GM19468 (cell line): ENCODE measurements around the gene RFPL1.

Experiments
- ATAC-seq: cut with Tn5 transposase; IDR thresholded peaks from one replicate; pipeline ENCODE4 v1.9.1; 2021; ENCODE audit warnings: mild to moderate bottlenecking, moderate library complexity, moderate number of reproducible peaks; ENCODE audit not compliant: unreplicated experiment; ENCODE audit errors: extremely low read depth

RFPL1 gene

DNA sequence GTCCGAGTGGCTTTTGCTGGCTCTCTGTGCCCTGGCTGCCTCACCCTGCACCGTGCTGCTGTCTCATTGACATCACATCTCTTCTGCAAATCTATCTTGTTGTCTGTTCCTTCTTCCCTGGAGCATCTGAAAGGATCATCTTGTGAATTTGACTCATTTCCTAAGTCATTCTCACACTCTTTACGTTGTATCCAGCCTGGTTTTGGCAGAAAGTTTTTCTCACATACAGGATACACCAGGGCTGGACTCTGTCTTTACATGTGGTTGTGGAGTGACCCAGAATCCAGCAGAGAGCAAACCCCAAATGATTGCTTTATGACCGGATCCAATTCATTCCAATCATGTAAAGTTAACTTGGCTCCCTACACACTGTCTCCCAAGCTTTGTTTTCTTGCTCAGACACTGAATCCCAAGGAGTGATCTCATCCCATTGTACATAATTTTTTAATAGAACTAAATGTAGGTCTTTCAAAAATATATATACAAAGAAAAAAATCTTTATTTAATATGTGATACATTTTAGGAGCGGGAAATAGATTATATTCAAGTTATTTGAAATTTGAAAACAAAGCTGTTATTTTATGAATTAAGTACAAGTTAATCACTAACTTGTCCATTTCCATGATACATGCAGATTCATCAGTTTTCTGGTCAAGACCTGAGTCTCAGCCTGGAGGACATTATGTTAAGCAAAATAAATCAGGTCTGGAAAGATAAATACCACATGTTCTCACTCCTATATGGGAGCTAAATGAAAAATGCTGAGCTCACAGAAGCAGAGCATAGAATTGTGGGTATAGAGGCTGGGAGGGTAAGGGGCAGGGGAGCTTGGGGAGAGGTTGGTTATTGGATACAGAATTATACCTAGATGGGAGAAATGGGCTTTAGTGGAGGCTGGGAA, 2.9 kb upstream of the RFPL1 start:
- no peak for ATAC-seq

DNA sequence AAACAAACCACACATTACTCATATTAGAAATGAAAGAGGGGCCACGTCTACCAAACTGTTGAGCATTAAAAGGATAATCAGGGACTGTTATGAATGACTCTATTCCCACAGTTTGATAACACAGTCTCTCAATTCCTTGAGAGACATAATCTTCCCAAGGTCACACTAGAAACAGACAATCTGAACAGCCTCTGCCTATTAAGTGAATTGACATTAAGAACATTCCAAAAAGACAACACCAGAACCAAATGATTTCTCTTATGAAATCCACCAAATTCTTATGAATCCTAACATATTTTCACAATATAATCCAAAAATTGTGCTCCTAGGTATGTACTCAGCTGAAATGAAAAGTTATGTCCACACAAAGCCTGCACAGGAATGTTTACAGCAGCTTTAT, 4.6 kb downstream of the RFPL1 start:
- no peak for ATAC-seq

DNA sequence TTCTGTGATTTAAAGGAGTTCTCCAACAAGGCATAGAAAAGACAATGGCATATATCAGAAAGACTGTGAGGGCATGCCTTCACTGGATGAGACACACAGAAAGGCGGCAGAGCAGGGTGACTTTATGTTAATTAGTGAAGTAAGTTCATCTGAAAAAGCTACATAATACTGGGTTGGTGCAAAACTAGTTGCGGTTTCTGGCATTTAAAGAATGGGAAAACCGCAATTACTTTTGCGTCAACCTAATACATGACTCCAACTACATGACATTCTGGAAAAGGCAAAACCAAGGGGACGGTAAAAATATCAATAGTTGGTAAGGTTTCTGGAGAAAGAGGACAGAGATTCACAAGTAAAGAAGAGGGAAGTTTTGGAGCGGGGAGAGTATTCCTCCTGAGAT, 5.1 kb downstream of the RFPL1 start:
- ATAC-seq: no peak

DNA sequence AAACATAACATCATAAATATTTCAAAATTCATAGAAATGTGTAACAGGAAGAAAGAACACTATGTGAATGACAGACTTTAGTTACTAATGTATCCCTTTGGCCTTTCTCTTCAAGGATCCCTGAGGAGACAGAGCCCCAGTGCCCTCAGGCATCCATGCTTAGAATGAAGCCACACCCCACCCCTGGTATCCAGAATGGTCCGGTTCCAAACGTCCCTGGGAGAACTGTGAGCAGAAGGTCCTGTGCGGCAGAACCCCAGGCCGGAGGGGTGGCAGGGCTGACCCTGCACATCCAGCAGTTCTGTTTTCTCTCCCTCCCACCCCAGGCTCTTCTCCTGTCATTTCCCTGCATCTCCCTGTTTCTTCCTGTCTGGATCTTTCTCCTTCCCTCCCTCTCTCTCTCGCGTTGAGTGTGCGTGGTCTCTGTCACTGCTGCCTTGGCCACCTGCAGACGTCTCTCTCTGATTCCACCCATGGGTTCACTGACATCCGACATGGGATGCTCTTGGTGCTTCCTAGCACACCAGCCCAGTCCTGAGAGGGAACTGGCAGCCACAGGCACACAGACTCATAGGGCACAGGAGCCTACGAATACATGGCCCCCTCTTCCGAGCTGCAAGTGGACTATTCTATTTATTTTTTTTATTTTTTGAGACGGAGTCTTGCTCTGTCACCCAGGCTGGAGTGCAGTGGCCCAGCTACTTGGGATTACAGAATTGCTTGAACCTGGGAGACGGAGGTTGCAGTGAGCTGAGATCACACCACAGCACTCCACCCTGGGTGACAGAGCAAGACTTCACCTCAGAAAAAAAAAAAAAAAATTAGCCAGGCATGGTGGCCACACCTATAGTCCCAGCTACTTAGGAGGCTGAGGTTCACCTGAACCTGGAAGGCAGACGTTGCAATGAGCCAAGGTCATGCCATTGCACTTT, 5.7 kb downstream of the RFPL1 start:
- no peak for ATAC-seq

DNA sequence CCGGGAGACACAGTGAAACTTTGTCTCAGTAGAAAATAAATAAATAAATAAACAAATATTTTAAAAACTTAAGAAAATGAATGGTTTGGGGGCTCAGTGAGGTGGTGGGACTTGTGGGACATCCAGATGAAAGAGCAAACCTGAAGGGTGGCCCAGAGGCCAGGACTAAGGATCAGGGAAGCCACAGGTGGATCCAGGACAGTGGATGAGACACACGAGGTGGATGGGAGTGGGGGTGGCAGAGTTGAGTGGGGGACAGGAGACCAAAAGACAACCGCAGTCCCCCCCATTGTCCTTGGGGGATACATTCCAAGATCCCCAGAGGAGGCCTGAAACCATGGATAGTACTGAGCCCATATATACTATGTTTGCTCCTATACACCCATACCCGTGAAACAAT, 7.1 kb downstream of the RFPL1 start:
- ATAC-seq: no peak

DNA sequence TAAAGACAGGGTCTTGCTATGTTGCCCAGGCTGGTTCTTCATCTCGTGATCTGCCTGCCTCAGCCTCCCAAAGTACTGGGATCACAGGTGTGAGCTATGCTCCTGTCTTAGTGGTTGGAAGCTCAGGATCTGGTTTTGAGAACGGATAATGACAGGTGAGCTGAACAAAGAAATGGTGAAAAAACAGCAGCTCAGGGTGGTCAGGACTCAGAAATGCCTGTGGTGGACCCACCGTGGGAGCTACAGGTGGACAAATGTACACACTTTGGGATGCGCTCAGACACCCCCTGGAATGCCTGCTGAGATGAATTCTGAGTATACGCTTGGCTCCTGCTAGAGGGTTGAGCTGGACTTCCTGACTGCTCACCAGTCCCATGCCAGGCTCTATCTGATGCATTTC, 9.5 kb downstream of the RFPL1 start:
- ATAC-seq: no peak

DNA sequence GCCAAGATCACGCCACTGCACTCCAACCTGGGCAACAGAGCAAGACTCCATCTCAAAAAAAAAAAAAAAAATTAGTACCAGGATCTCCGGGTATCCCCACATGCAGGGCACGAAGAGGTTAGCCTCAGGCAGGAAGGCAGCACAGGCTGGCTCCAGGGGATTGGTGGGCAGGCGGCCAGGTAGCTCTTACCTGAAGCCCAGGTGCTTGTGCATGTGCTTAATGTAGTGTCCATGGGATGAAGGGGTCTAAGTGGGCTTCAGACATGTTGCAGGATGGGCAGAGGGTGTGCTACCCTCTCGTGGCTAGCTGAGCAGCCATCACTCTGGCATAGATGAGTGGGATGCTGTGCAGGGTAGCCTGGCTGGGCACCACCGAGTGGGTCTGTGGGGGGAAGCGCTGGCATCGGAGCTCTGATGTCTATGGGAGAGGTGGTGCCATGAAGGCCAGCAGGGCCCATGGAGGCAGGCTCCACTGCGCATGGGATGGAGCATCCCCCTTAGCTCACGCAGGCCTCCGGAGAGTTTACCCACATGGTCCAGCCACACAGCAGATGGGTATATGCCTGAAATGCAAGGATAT, 11.0 kb downstream of the RFPL1 start:
- ATAC-seq: no peak

DNA sequence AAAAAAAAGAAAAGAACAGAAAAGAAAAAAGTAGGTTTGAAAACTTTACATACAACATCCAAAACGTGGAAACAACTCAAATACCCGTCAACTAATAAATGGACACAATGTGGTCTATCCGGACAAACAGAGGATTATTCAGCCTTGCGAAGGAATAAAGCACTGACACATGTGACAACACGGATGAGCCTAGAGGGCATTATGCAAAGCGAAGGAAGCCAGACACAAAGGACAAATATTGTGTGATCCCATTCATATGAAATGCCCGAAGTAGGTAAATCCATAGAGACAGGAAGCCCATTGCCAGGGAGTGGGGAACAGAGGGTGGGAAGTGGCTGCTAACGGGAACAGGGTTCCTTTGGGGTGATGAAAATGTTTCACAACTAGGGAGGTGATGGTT, 11.8 kb downstream of the RFPL1 start:
- no peak for ATAC-seq

DNA sequence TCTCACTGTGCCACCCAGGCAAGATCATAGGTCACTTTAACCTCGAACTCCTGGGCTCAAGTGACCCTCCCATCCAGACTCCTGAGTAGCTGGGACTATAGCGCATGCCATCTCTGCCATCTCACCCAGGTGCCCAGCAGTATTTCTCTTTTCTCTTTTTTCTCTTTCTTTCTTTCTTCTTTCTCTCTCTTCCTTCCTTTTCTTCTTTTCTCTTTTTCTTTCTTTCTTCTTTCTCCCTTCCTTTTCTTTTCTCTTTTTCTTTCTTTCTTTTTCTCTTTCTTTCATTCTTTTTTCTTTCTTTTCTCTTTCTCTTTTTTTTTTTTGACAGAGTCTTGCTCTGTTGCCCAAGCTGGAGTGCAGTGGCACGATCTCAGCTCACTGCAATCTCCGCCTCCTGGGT, 13.5 kb downstream of the RFPL1 start:
- no peak for ATAC-seq

DNA sequence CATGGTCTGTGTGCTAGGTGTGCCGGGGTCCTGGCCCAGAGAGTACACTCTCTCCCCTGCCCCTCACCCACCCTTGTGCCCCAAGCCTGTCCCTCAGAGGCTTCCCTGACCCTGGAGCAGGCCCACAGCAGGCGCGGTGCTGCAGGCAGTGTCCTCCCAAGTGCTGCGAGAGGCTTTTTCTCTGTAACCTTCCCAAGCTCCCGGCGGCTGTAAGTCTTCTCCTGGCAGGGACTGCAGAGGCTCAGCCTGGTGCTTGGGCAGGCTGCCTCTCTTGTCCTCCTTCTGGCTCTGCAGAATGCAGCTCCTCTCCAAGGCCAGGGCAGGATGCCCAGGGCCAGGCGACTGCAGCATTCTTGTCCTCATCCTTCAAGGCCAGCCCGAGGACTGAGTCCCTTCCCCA, 15.9 kb downstream of the RFPL1 start:
- ATAC-seq: no peak

DNA sequence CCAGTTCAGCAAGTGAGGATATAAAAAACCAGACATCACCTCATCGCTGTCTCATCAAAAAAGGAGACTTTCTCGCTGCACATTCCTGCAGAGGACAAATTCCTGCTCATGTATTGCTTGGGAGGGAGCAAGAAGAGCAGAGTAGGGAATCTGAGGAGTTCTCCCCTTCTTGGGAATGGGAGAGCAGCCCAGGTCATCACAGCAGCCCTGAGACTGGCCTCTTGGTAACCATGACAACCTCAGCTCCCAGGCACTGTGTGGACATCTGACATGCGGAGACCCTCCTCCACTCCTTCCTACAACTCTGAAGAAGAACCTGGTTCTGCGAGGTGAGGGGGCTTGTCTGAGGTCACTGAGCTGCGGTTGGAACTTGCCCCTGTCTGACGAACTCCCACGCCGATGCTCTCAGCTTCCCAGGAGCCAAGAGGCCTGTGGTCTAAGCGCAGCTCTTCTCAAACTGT, 17.9 kb downstream of the RFPL1 start:
- no peak for ATAC-seq

DNA sequence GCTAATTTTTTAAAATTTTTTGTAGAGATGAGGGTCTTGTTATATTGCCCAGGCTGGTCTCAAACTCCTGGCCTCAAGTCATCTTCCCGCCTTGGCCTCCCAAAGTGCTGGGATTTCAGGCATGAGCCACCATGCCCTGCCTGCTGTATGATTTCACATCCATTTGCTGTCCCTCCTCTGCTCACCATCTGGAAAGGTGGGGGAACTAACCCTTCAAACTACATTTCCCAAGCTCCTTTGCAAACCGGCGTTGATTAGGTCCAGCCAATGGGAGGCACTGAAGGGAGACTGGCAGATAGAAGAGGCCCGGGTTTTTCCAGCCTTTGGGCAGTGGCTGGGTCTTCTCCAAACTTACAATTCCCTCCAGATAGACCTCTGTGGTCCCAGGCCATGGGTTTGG, 19.3 kb downstream of the RFPL1 start:
- no peak for ATAC-seq

DNA sequence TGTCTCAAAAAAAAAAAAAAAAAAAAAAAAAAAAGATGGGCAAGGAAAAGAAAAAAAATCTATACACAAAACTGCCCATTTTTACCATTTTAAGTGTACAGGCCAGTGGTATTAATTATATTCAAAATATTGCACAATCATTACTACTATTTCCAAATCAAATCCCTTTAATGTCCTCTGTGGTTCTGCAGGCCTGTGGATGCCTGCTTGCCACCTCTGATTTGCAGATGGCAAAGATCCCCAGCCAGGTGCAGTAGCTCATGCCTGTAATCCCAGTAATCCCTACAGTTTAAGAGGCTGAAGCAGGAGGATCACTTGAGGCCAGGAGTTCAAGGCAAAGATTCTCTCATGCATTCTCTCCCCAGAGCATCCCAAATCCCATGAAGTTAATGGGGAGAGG, 20.2 kb downstream of the RFPL1 start:
- no peak for ATAC-seq

DNA sequence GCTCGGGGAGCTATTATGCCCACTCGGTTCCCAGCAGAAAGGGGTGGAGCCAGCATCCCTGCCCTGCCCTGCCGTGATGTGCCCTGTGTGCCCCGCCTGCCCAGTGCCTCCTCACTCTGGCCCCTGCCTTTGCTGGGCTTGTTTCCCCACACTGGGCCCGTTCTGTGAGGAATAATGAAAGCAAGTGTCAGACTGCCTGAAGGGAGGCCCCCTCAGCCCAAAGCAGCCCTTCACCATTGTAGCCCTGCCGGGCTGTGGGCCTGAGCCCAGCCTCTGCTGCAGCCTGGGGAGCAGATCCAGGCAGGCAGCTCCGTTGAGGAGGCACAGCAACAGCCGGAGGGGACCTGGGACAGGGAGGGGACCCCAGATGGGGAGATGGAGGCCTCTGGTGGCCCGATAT, 21.4 kb downstream of the RFPL1 start:
- no peak for ATAC-seq

DNA sequence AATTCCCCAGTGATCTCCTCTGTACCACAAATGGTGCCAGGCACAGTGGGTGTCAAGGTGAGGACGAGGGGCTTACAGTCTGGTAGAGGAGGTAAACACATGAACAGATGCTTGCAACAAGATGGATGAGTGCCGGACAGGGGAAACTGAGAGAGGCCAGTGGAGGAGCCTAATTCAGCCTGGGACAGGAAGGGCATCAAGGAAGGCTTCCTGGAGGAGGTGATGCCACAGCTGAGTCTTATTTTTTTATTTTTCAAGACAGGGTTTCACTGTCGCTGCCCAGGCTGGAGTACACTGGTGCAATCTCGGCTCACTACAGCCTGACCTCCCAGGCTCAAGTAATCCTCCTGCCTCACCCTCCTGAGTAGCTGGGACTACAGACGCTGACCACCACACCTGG, 22.9 kb downstream of the RFPL1 start:
- ATAC-seq: no peak

DNA sequence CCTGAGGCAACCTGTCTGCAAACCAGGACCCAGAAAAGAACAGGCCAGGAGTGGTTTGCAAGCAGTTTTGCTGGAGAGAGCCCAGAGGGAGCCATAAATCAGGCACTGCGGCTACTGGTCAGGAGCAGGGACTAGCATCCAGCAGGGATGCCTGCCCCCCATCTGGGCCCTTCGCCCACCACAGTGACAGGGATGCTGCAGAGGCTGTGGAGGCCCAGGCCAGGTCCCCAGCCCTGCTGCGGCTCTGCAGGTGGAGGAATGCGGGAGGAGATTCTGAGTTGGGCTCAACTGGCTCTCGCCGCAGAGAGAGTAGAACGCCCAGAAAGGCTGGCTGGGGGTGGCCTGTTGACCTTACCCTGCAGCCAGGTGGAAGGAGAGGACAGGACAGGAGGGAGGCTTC, 25.2 kb downstream of the RFPL1 start:
- ATAC-seq: no peak

DNA sequence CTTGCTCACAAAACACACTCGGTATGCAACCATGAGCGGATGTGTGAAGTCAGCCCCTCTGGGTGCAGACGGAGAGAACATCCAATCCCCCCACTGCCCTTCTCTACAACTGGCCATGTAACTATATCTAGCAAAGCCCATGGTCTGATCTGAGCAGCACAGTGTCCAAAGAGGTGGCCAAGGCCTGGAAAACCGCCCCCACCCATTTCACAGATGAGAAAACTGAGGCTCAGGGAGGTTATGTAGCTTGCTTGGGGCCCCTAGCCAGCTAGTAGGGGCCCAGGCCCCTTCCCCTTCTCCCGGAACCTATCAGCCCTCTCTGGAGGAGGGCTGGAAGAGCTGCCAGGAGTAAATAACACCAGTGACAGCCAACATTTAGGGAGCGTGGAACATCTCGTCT, 26.2 kb downstream of the RFPL1 start:
- no peak for ATAC-seq

DNA sequence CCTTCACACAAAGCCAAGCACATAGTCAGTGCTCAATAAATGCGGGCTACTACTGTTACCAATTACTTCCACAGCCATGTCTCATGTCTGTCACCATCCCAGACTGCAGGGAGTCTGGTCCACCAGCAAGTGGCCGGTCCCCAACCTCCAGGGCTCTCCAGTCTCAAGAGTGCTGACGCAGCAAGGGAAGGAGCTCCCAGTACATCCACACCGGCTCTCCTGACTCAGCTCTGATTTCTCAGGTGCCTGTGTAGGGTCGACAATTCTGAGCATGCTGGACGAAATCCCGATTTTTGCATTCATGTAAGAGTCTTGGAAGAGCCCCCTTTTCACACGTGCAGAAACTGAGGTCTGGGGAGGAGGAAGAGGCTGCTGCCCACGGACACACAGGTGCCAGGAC, 31.4 kb downstream of the RFPL1 start:
- no peak for ATAC-seq

DNA sequence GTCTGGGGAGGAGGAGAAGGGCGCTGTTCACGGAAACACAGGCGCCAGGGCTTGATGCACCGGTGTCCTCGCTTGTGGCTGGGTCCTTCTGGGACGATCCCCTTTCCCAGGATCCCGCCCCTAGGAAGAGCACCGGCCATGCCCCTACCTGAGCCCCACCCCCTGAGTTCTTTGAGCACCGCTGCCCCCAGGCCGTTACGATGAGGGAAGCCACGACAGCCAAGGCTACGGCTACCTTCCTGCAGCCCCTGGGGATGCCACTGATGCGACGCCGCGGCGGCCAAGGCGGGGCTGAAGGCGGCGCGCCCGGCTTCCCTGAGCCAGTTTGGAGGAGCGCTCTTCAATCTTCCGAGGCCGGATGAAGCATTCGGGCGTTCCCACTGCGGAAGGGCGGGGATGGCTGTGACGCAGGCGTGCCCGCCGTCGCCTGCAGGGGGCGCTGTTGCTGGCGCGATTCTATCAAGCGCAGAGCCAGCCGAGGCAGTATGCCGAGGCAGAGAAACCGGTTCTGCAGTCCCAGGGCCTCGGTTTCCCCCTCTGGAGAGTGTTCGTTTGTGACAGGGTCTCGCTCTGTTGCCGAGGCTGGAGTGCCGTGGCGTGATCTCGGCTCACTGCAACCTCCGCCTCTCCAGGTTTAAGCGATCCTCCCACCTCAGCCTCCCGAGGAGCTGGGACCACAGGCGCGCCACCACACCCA, 31.9 kb downstream of the RFPL1 start:
- ATAC-seq: no peak

DNA sequence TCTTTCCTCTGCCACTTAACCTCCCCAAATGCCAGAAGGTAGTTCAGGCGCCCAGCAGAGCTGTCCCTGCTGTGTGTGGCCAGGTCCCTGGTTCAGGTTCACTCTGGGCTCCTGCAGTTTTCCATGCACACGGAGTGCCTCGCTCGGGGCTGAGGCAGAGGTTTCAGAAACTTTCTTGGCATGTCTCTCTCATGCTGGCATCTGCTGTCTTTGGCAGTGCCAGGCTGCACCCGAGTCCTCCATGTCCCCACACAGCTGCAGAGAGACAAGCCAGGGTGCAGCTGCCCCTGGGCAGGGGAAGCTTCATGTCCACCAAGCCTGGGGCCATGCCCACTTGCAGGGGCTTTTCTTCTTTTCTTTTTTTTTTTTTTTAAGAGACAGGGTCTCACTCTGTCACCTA, 34.6 kb downstream of the RFPL1 start:
- ATAC-seq: no peak
